A673 (cell line): ENCODE measurements around the gene ATXN1L. TPM values are rescaled to one million over a fixed set of nuclear protein-coding genes. Genes with fewer than 3 reads are reported as not detected.
"Not testable (repeated sequence)": the region's sequence is repeated elsewhere in the genome, so short reads cannot be mapped to it uniquely, and the experiment has no call there.

Experiments used
- BruUV-seq: library from RNA; stranded (reverse); fragments of 400-500 nt; replicated peaks from 2 replicates; lab custom pipeline; 2021; lab: Mats Ljungman, UMichigan
- CTCF ChIA-PET: fragments of 300-600 bp; sonication (Branson Sonifier 250); formaldehyde crosslinking; loops from one replicate; lab custom pipeline; 2022; ENCODE audit warnings: antibody characterized with exemption; lab: Charles Lee
- POLR2A ChIA-PET: fragments of 300-600 bp; sonication (Branson Sonifier 250); formaldehyde crosslinking; loops from one replicate; lab custom pipeline; 2022; ENCODE audit warnings: antibody characterized with exemption; ENCODE audit not compliant: low non-redundant PET; lab: Charles Lee
- DNase-seq: peaks from one replicate; pipeline ENCODE4 v3.0.0-alpha.2; 2015; ENCODE audit warnings: low spot score
- H3K27ac ChIP-seq: fragments of 200-600 bp; sonication (generic); 2 replicates; pipeline ENCODE4 v1.5.1; 2016; ENCODE audit warnings: mixed run types, low read depth, mild to moderate bottlenecking, mixed read lengths, antibody characterized with exemption, low read length; ENCODE audit not compliant: poor library complexity, severe bottlenecking
- H3K27me3 ChIP-seq: fragments of 200-600 bp; sonication (generic); replicated peaks from 2 replicates; pipeline ENCODE4 v1.6.1; 2017; ENCODE audit warnings: mixed run types, low read depth, mild to moderate bottlenecking, mixed read lengths, antibody characterized with exemption, low read length; ENCODE audit not compliant: insufficient read depth, poor library complexity
- H3K36me3 ChIP-seq: fragments of 200-600 bp; sonication (generic); 2 replicates; pipeline ENCODE4 v1.6.1; 2016; ENCODE audit warnings: mixed run types, mild to moderate bottlenecking, mixed read lengths, antibody characterized with exemption, low read length; ENCODE audit not compliant: insufficient read depth, poor library complexity, severe bottlenecking
- H3K4me1 ChIP-seq: fragments of 200-600 bp; sonication (generic); 2 replicates; pipeline ENCODE4 v1.6.1; 2017; ENCODE audit warnings: mixed run types, mild to moderate bottlenecking, mixed read lengths, antibody characterized with exemption, low read length; ENCODE audit not compliant: insufficient read depth, poor library complexity, severe bottlenecking
- H3K4me3 ChIP-seq: fragments of 200-600 bp; sonication (generic); 2 replicates; pipeline ENCODE4 v1.5.1; 2016; ENCODE audit warnings: low read depth, mixed run types, mild to moderate bottlenecking, mixed read lengths, low read length; ENCODE audit not compliant: poor library complexity, severe bottlenecking
- H3K9me3 ChIP-seq: fragments of 200-600 bp; sonication (generic); 2 replicates; pipeline ENCODE4 v1.6.1; 2016; ENCODE audit warnings: mixed run types, low read depth, mild to moderate bottlenecking, mixed read lengths, antibody characterized with exemption, low read length; ENCODE audit not compliant: poor library complexity, severe bottlenecking
- EZH2 ChIP-seq: fragments of 200-600 bp; sonication (generic); IDR thresholded peaks from 2 replicates; pipeline ENCODE4 v1.6.1; 2017; ENCODE audit warnings: borderline replicate concordance, low read depth, mild to moderate bottlenecking, mixed read lengths, antibody characterized with exemption, low read length; ENCODE audit not compliant: poor library complexity, severe bottlenecking
- intact Hi-C: fragments of 100-400 bp; cut with micrococcal nuclease; formaldehyde crosslinking; loops from one replicate; pipeline ENCODE4 v1.10.0; 2022; ENCODE audit not compliant: unreplicated experiment
- total RNA-seq: library from RNA; stranded (reverse); gene quantifications from 2 replicates; pipeline ENCODE4 v1.2.3, GENCODE V29; 2021
- TF ChIP-seq, protein P1 (sequence below): fragments of 300-800, 200-600 bp; sonication (generic); conservative IDR thresholded peaks from 2 replicates; pipeline ENCODE4 v1.5.1; 2017; ENCODE audit warnings: low read depth, mild to moderate bottlenecking, antibody characterized with exemption, low read length, moderate library complexity, mixed read lengths

ATXN1L gene
- total RNA-seq, 1 experiment from 2014 or later = 26.6 TPM

DNA sequence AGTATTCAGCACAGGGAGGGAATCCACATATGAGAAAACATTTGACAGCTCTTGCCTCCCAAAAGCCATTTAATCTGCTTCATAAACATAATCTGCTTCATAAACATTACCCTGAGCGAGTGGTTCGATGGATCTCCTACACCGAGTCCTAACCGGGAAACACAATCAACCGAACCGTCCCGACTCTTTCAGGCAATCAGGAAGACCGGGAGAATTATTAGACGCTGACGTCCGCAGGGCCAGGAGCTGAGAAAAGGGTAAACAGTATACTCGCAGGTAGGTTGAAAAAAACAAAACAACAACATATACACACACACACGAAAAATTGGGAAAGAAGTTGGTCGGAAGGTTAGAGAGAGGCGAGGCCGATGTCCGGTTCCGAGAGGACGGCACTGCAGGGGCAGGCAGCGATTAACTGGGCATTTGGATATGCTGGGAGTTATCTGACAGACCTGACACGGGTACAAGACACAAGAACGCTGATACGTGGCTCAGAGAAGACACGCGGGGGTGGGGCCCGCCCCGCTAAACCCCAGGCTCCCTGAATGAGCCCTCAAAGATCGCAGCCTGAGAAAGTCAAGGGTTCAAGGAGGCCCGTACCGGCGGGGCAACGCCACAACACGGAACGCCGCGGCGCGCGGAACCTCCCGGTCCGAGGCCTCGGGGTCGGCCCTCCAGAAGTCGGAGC, 37.7 kb upstream of the ATXN1L start:
- Histone ChIP-seq H3K27ac (peak overlapping the region; percentile 99), H3K4me1 (peaks cover 14% of the 10 kb centered on the region), H3K4me3 (peak overlapping the region; percentile 87), H3K27me3 (no peaks in the 10 kb centered on the region), H3K9me3 (no peaks in the 10 kb centered on the region), H3K36me3 (peaks cover 3% of the 10 kb centered on the region)
- ChIA-PET POLR2A (no interaction called here), CTCF (interaction anchor here (1.0 kb wide), 1 partner anchor 74 kb away, joined by 3 read pairs; no protein-coding TSS in a partner anchor)
- no TSS peak for BruUV-seq
- intact Hi-C loops = loop anchor here (5.0 kb wide), 1 partner anchor 89 kb away; the partner anchor contains the start of gene IST1
- TF ChIP-seq EZH2 = no peak
- no peak for DNase-seq

DNA sequence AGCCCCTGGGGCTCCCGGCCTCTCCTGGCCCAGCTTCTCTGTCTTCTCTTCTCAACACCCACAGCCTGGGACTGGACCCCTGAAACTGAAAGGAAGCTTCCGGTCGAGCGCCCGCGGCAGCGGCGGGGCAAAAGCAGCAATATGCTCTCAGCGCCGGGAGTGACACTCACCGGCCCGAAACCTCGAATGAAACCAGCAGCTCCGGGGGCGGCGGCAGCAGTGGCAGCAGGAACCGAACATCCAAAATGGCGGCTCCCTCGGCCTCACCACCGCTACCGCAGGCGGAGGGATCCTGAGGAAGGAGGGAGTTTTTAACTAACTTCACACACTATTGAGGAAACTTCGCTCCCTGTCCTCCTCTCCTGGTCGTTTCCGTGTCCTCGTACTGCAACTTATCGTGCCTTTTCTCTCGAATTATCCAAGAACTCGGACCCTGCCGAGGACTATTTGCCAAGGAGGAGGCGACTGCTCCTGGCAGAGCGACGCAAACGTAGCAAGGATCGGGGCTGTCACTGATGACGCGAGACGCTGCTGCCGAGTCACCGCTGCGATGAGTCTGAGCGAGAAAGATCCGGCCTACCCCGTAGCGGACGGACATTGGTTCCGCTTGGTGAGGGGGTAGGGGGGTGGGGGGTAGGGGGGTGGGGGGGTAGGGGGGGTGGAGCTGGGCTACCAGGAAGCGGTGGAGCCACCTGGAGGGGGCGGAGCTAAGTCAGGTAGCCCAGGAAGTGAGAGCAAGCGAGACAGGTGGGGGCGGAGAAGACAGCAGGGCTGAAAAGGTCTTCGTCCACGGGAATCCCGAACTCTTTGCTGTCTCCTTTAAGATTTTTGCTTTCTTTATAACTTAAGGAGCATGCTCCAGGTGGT, 37.0 kb upstream of the ATXN1L start, which contains the start of gene AP1G1:
TSS of gene AP1G1 (minus strand) at position 242 of the 867 bp plus-strand sequence. CDS start 19,355 bp downstream, outside the sequence.
- POLR2A ChIA-PET = interaction anchor here (0.5 kb wide), 1 partner anchor 17 kb away, joined by 3 read pairs; no protein-coding TSS in a partner anchor

DNA sequence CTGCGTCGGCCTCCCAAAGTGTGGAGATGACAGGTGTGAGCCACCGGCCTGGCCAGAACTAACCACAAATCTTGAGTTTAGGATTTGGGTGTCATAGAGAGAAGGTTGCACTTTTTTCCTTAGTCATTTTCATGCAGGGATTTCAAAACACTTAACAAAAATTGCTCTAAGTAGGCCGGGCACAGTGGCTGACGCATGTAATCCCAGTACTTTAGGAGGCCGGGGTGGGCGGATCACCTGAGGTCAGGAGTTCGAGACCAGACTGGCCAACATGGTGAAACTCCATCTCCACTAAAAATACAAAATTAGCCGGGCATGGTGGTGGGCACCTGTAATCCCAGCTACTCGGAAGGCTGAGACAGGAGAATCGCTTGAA, 35.6 kb upstream of the ATXN1L start:
- H3K27me3 ChIP-seq, DNase-seq, H3K4me3 ChIP-seq, CTCF ChIA-PET, H3K27ac ChIP-seq, POLR2A ChIA-PET, H3K9me3 ChIP-seq, BruUV-seq, H3K36me3 ChIP-seq, intact Hi-C loops: not testable (repeated sequence)
- peaks cover 14% of the 10 kb centered on the region for H3K4me1 ChIP-seq

More for the DNA sequence above, 37.0 kb upstream of the ATXN1L start, which contains the start of gene AP1G1:
- BruUV-seq = no TSS peak
- Histone ChIP-seq H3K9me3 (no peaks in the 10 kb centered on the region), H3K36me3 (peaks cover 3% of the 10 kb centered on the region), H3K27me3 (no peaks in the 10 kb centered on the region), H3K27ac (peak within 1 kb of the TSS; percentile 99), H3K4me1 (peaks cover 14% of the 10 kb centered on the region), H3K4me3 (peak within 1 kb of the TSS; percentile 87)
- intact Hi-C loops = loop anchor here (5.0 kb wide), 1 partner anchor 88 kb away; the partner anchor contains the start of gene IST1
- no peak for TF ChIP-seq EZH2
- TF ChIP-seq, protein P1, sequence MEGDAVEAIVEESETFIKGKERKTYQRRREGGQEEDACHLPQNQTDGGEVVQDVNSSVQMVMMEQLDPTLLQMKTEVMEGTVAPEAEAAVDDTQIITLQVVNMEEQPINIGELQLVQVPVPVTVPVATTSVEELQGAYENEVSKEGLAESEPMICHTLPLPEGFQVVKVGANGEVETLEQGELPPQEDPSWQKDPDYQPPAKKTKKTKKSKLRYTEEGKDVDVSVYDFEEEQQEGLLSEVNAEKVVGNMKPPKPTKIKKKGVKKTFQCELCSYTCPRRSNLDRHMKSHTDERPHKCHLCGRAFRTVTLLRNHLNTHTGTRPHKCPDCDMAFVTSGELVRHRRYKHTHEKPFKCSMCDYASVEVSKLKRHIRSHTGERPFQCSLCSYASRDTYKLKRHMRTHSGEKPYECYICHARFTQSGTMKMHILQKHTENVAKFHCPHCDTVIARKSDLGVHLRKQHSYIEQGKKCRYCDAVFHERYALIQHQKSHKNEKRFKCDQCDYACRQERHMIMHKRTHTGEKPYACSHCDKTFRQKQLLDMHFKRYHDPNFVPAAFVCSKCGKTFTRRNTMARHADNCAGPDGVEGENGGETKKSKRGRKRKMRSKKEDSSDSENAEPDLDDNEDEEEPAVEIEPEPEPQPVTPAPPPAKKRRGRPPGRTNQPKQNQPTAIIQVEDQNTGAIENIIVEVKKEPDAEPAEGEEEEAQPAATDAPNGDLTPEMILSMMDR = no peak
- CTCF ChIA-PET = interaction anchor here (1.0 kb wide), 1 partner anchor 73 kb away, joined by 3 read pairs; no protein-coding TSS in a partner anchor
- peak; percentile 99 for DNase-seq
